H9 (cell line): Measurements from ENCODE around the gene IFFO2. TPM values are rescaled to one million over a fixed set of nuclear protein-coding genes. Genes with fewer than 3 reads are reported as not detected.

Source experiments
- DNase-seq: peaks from one replicate; pipeline ENCODE4 v3.0.0-alpha.2; 2017
- H2AFZ ChIP-seq: one replicate; pipeline ENCODE4 v1.6.1; 2013; ENCODE audit warnings: mild to moderate bottlenecking, low read length, control low read depth, moderate library complexity
- H2AK5ac ChIP-seq: 2 replicates; pipeline ENCODE4 v1.6.1; 2013; ENCODE audit warnings: low read length, control low read depth, mixed read lengths; ENCODE audit not compliant: insufficient read length
- H2BK120ac ChIP-seq: one replicate; pipeline ENCODE4 v1.6.1; 2013; ENCODE audit warnings: low read depth, mild to moderate bottlenecking, low read length, control low read depth, inconsistent platforms; ENCODE audit not compliant: poor library complexity, severe bottlenecking
- H2BK12ac ChIP-seq: 2 replicates; pipeline ENCODE4 v1.6.1; 2013; ENCODE audit warnings: low read length, control low read depth, mixed read lengths, low read depth; ENCODE audit not compliant: insufficient read length
- H2BK15ac ChIP-seq: 2 replicates; pipeline ENCODE4 v1.6.1; 2013; ENCODE audit warnings: low read depth, low read length, control low read depth
- H2BK20ac ChIP-seq: one replicate; pipeline ENCODE4 v1.6.1; 2013; ENCODE audit warnings: low read depth, mild to moderate bottlenecking, low read length, control low read depth, inconsistent platforms; ENCODE audit not compliant: poor library complexity, severe bottlenecking
- H2BK5ac ChIP-seq: 2 replicates; pipeline ENCODE4 v1.6.1; 2013; ENCODE audit warnings: low read length, control low read depth, mixed read lengths; ENCODE audit not compliant: insufficient read length
- H3K14ac ChIP-seq: 2 replicates; pipeline ENCODE4 v1.6.1; 2013; ENCODE audit warnings: low read length, control low read depth; ENCODE audit not compliant: insufficient read depth
- H3K18ac ChIP-seq: 2 replicates; pipeline ENCODE4 v1.6.1; 2013; ENCODE audit warnings: low read depth, mild to moderate bottlenecking, mixed read lengths, low read length, control low read depth; ENCODE audit not compliant: insufficient read length
- H3K23ac ChIP-seq: 2 replicates; pipeline ENCODE4 v1.6.1; 2013; ENCODE audit warnings: low read length, control low read depth, mixed read lengths, low read depth; ENCODE audit not compliant: insufficient read length
- H3K23me2 ChIP-seq: 2 replicates; pipeline ENCODE4 v1.6.1; 2013; ENCODE audit warnings: low read depth, mild to moderate bottlenecking, mixed read lengths, low read length, control low read depth; ENCODE audit not compliant: insufficient read length, poor library complexity, severe bottlenecking
- H3K27ac ChIP-seq: 2 replicates; pipeline ENCODE4 v1.5.1; 2013; ENCODE audit warnings: low read length, control low read depth, mixed read lengths, low read depth; ENCODE audit not compliant: insufficient read length
- H3K27me3 ChIP-seq: 2 replicates; pipeline ENCODE4 v1.6.1; 2013; ENCODE audit warnings: low read length, control low read depth, inconsistent platforms; ENCODE audit not compliant: insufficient read depth
- H3K4ac ChIP-seq: 2 replicates; pipeline ENCODE4 v1.6.1; 2013; ENCODE audit warnings: low read depth, mild to moderate bottlenecking, control low read depth, inconsistent platforms, low read length, moderate library complexity
- H3K4me1 ChIP-seq: 2 replicates; pipeline ENCODE4 v1.6.1; 2013; ENCODE audit warnings: low read length, control low read depth, inconsistent platforms; ENCODE audit not compliant: insufficient read depth
- H3K4me2 ChIP-seq: 2 replicates; pipeline ENCODE4 v1.6.1; 2013; ENCODE audit warnings: low read length, control low read depth, mixed read lengths; ENCODE audit not compliant: insufficient read length, insufficient read depth
- H3K56ac ChIP-seq: 2 replicates; pipeline ENCODE4 v1.6.1; 2013; ENCODE audit warnings: low read depth, mild to moderate bottlenecking, mixed read lengths, low read length, control low read depth; ENCODE audit not compliant: insufficient read length
- H3K79me1 ChIP-seq: 2 replicates; pipeline ENCODE4 v1.6.1; 2013; ENCODE audit warnings: low read depth, mild to moderate bottlenecking, moderate library complexity, low read length, control low read depth, inconsistent platforms; ENCODE audit not compliant: insufficient read depth, poor library complexity, severe bottlenecking
- H3K79me2 ChIP-seq: 2 replicates; pipeline ENCODE4 v1.6.1; 2013; ENCODE audit warnings: low read length, control low read depth, inconsistent platforms; ENCODE audit not compliant: insufficient read depth
- H3K9ac ChIP-seq: 2 replicates; pipeline ENCODE4 v1.6.1; 2013; ENCODE audit warnings: low read length, control low read depth, mixed read lengths; ENCODE audit not compliant: insufficient read length; ENCODE audit errors: extremely low read depth
- H3K9me3 ChIP-seq: one replicate; pipeline ENCODE4 v1.6.1; 2013; ENCODE audit warnings: low read depth, low read length, inconsistent platforms; ENCODE audit not compliant: control insufficient read depth
- H3T11ph ChIP-seq: one replicate; pipeline ENCODE4 v1.6.1; 2013; ENCODE audit warnings: mild to moderate bottlenecking, low read length, control low read depth, inconsistent platforms
- H4K20me1 ChIP-seq: one replicate; pipeline ENCODE4 v1.6.1; 2013; ENCODE audit not compliant: control insufficient read depth, insufficient read length, insufficient read depth
- H4K5ac ChIP-seq: 2 replicates; pipeline ENCODE4 v1.6.1; 2013; ENCODE audit warnings: low read depth, mild to moderate bottlenecking, mixed read lengths, low read length, control low read depth; ENCODE audit not compliant: insufficient read length
- H4K8ac ChIP-seq: replicated peaks from 2 replicates; pipeline ENCODE4 v1.6.1; 2013; ENCODE audit warnings: low read length, control low read depth, mixed read lengths, low read depth; ENCODE audit not compliant: insufficient read length
- H4K91ac ChIP-seq: 2 replicates; pipeline ENCODE4 v1.6.1; 2013; ENCODE audit warnings: low read depth, mild to moderate bottlenecking, moderate library complexity, mixed read lengths, low read length, control low read depth; ENCODE audit not compliant: insufficient read length
- H3K27ac Mint-ChIP-seq, 3 experiments: 2 replicates in 2 of 3; 3 replicates in 1 of 3; pipeline ENCODE4 v1.8.0; 2020 to 2021; ENCODE audit warnings: mixed read lengths in 3 of 3, mild to moderate bottlenecking in 1 of 3, moderate library complexity in 1 of 3
- H3K27me3 Mint-ChIP-seq: 2 replicates; pipeline ENCODE4 v1.8.0; 2021; ENCODE audit warnings: low read depth, mild to moderate bottlenecking, moderate library complexity, mixed read lengths
- H3K36me3 Mint-ChIP-seq, 3 experiments: 2 replicates in 2 of 3; 3 replicates in 1 of 3; pipeline ENCODE4 v1.8.0; 2020 to 2021; ENCODE audit warnings: low read depth in 3 of 3, mixed read lengths in 3 of 3; ENCODE audit not compliant: insufficient read depth in 1 of 3
- H3K4me1 Mint-ChIP-seq, 2 experiments: 2 replicates each; pipeline ENCODE4 v1.8.0; 2020; ENCODE audit warnings: mixed read lengths in 2 of 2
- H3K4me3 Mint-ChIP-seq, 2 experiments: 2 replicates in 1 of 2; 3 replicates in 1 of 2; pipeline ENCODE4 v1.8.0; 2020 to 2021; ENCODE audit warnings: mild to moderate bottlenecking in 2 of 2, mixed read lengths in 2 of 2, moderate library complexity in 1 of 2
- H3K9me3 Mint-ChIP-seq, 2 experiments: 2 replicates in 1 of 2; 3 replicates in 1 of 2; pipeline ENCODE4 v1.8.0; 2020; ENCODE audit warnings: mild to moderate bottlenecking in 2 of 2, mixed read lengths in 2 of 2, moderate library complexity in 1 of 2
- whole genome bisulfite sequencing: extraction: QIAGEN DNeasy Blood & Tissue Kit; methylation state at CpG from one replicate; pipeline ENCODE4 v1.1.7; 2013; ENCODE audit warnings: missing lambda C conversion rate, low lambda C conversion rate, mixed read lengths; ENCODE audit not compliant: insufficient read length; ENCODE audit errors: extremely low coverage; 5-methylcytosine and 5-hydroxymethylcytosine counted together
- total RNA-seq: library from RNA; stranded (reverse); gene quantifications from 2 replicates; pipeline ENCODE4 v1.2.1, GENCODE V29; 2021
- TF ChIP-seq, protein P1 (sequence below): fragments of 200-600 bp; sonication (generic); conservative IDR thresholded peaks from 3 replicates; pipeline ENCODE4 v1.8.0; 2021; ENCODE audit warnings: antibody characterized with exemption, mild to moderate bottlenecking

The IFFO2 gene
- total RNA-seq, 1 experiment from 2014 or later = 3.6 TPM

DNA sequence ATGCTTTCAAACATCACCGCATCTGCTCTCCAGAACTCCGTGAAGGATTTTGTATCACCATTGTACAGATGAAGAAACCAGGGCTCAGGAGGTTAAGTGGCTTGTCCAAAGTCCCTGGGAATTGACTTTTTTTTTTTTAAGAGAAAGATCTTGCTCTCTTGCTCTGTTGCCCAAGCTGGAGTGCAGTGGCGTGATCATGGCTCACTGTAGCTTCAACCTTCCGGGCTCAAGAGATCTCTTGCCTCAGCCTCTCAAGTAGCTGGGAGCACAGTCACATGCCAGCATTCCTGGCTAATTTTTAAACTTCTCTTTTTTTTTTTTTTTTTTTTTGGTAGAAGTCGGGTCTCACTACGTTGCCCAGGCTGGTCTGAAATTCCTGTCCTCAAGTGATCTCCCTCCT lies 90.2 kb downstream of the IFFO2 start:
- H3K4me1 ChIP-seq = no peaks in the 10 kb centered on the region
- H3K18ac ChIP-seq = no peak overlapping the region
- Mint-ChIP-seq H3K27ac (no peak overlapping the region), H3K36me3 (no peaks in the 10 kb centered on the region), H3K4me1 (peaks cover 4 to 8% of the 10 kb centered on the region in 2 experiments), H3K27me3 (peaks cover 18% of the 10 kb centered on the region), H3K9me3 (no peaks in the 10 kb centered on the region), H3K4me3 (no peak overlapping the region)
- H3K79me1 ChIP-seq = no peaks in the 10 kb centered on the region
- no peak overlapping the region for H3K27ac ChIP-seq
- H3K79me2 ChIP-seq = no peaks in the 10 kb centered on the region
- H3K9me3 ChIP-seq = no peaks in the 10 kb centered on the region
- H2BK5ac ChIP-seq = no peak overlapping the region
- H2AFZ ChIP-seq = no peak overlapping the region
- no peaks in the 10 kb centered on the region for H3K27me3 ChIP-seq
- H3K14ac ChIP-seq = no peak overlapping the region
- no peak overlapping the region for H3K23ac ChIP-seq
- H2BK120ac ChIP-seq = no peak overlapping the region
- no peak overlapping the region for H3K56ac ChIP-seq
- H2BK12ac ChIP-seq = no peak overlapping the region
- no peak overlapping the region for H2AK5ac ChIP-seq
- H3K9ac ChIP-seq = no peak overlapping the region
- H4K91ac ChIP-seq = no peak overlapping the region
- H3T11ph ChIP-seq = no peak overlapping the region
- H2BK15ac ChIP-seq = no peak overlapping the region
- TF ChIP-seq, protein P1, sequence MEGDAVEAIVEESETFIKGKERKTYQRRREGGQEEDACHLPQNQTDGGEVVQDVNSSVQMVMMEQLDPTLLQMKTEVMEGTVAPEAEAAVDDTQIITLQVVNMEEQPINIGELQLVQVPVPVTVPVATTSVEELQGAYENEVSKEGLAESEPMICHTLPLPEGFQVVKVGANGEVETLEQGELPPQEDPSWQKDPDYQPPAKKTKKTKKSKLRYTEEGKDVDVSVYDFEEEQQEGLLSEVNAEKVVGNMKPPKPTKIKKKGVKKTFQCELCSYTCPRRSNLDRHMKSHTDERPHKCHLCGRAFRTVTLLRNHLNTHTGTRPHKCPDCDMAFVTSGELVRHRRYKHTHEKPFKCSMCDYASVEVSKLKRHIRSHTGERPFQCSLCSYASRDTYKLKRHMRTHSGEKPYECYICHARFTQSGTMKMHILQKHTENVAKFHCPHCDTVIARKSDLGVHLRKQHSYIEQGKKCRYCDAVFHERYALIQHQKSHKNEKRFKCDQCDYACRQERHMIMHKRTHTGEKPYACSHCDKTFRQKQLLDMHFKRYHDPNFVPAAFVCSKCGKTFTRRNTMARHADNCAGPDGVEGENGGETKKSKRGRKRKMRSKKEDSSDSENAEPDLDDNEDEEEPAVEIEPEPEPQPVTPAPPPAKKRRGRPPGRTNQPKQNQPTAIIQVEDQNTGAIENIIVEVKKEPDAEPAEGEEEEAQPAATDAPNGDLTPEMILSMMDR = no peak
- no peaks in the 10 kb centered on the region for H4K20me1 ChIP-seq
- H3K4ac ChIP-seq = no peak overlapping the region
- no peak overlapping the region for H4K5ac ChIP-seq
- WGBS = no CpG with 5 or more reads among the region's 6 CpGs
- no peak overlapping the region for H3K4me2 ChIP-seq
- H3K23me2 ChIP-seq = no peaks in the 10 kb centered on the region
- H2BK20ac ChIP-seq = no peak overlapping the region
- DNase-seq = no peak
- H4K8ac ChIP-seq = no peak overlapping the region
